G401 (cell line): ENCODE data around the gene STEAP4. TPM values are rescaled to one million over a fixed set of nuclear protein-coding genes. Genes with fewer than 3 reads are reported as not detected.

Experiments
- DNase-seq: peaks from one replicate; pipeline ENCODE4 v3.0.0-alpha.2; 2015; ENCODE audit warnings: low spot score
- in situ Hi-C: cut with HindIII; loops from 2 replicates; pipeline ENCODE4 v1.10.0; 2016; ENCODE audit warnings: low sequenced_read_pairs, mixed read lengths
- total RNA-seq: library from RNA; depleted of rRNA; stranded (reverse); fragments of >200 nt; shearing (Covaris generic); gene quantifications from 2 replicates; pipeline ENCODE4 v1.2.3, GENCODE V29; 2014; rRNA removed

STEAP4 gene
- total RNA-seq, 1 experiment from 2014 or later = not detected

DNA sequence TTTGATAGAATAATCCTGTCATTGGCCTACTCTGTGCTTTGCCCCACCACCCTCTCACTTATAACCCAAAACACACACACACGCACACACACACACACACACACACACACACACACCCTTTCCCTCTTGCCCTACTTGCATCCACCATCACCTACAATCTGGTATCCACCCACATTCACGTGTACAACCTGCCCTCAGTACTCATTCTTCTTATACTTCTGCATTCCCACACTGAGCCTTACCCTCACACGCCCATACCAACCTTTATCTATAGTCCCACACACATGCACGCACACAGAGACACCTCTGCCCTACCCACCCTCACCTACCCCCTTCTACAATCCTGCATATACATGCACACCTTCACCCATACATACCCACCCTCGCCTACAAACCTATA is 76.0 kb downstream of the STEAP4 start:
- DNase-seq = no peak

DNA sequence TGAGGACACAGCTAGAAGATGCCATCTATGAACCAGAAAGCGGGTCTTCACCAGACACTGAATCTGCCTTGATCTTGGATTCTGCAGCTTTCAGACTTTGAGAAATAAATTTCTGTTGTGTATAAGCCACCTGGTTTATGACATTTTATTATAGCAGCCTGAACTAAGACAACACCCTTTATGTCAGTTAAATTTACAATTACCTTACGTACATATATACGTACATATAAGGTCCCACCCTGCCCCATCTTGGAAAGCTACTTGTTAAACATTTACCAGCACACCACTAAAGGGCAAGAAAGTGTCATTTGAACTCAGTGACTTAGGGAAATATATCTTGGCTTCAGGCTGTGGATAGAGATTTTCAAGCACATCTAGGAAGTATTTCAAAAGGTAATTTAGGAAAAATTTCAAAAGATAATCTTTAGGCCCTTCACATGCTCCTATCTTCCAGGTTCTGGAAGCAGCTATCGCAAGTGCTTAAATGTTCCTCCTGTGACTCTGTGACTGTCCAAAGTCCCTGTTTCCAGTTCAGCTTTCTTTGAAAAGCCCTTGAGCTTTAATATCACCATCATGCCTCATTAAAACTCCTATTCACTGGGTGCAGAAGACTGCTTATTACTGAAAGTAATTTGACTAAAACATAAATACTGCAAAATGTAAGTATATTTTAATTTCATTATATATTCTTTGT is 77.2 kb downstream of the STEAP4 start:
- in situ Hi-C loops = no loop called here

More for the DNA sequence above, 76.0 kb downstream of the STEAP4 start:
- in situ Hi-C loops = no loop called here

GRCh38 chr7:88226886-88227516 is 79.7 kb downstream of the STEAP4 start:
- DNase-seq = no peak
- in situ Hi-C loops = no loop called here

More for the DNA sequence above, 77.2 kb downstream of the STEAP4 start:
- DNase-seq = no peak

- in situ Hi-C loops = no loop called here
- no peak for DNase-seq
These were observed 80.5 kb downstream of the STEAP4 start for GRCh38 chr7:88226201-88226600.

- in situ Hi-C loops = no loop called here
- DNase-seq = no peak
These were observed 82.0 kb downstream of the STEAP4 start for GRCh38 chr7:88224601-88225275.

- in situ Hi-C loops = no loop called here
- no peak for DNase-seq
These were observed 83.4 kb downstream of the STEAP4 start for GRCh38 chr7:88223265-88223664.

Other genes starting within 250 kb of the STEAP4 start
- gene SRI, start 86.9 kb downstream of the STEAP4 start, total RNA-seq = 84.2 and 113 TPM in 2 replicates